PFSK-1 (cell line): Measurements from ENCODE around the gene FNIP1.

ENCODE experiments used
- POLR2AphosphoS5 ChIP-seq: IDR thresholded peaks from 2 replicates; pipeline ENCODE4 v1.6.1; 2012; ENCODE audit warnings: low read depth, mild to moderate bottlenecking, control low read depth, low read length, moderate library complexity
- REST ChIP-seq, 2 experiments: IDR thresholded peaks; 2 replicates each; pipeline versions ENCODE4 v1.6.1 to v1.8.0; 2011 to 2012; ENCODE audit warnings: low read depth in 2 of 2, low read length in 2 of 2, control low read depth in 1 of 2, inconsistent platforms in 1 of 2, mild to moderate bottlenecking in 1 of 2, moderate library complexity in 1 of 2; ENCODE audit not compliant: insufficient read depth in 1 of 2
- SIN3A ChIP-seq: IDR thresholded peaks from 2 replicates; pipeline ENCODE4 v1.6.1; 2012; ENCODE audit warnings: mild to moderate bottlenecking, low read length, moderate library complexity, borderline replicate concordance; ENCODE audit not compliant: insufficient read depth

- TF ChIP-seq REST (IDR thresholded peaks at IDR 0.05; ENCODE audit: insufficient read depth in 1 of 2, low read depth in 2 of 2, low read length in 2 of 2) (no peak), POLR2AphosphoS5 (no peak), SIN3A (no peak)
Observed at GRCh38 chr5:131685516-131686171, 111.2 kb downstream of the FNIP1 start.
